H1 (cell line): ENCODE data around the gene EPHA6. TPM values are rescaled to one million over a fixed set of nuclear protein-coding genes. Genes with fewer than 3 reads are reported as not detected.

ENCODE experiments used
- CTCF ChIA-PET: fragments of 300-600 bp; sonication (Branson Sonifier 250); formaldehyde crosslinking; loops from one replicate; lab custom pipeline; 2021; ENCODE audit not compliant: partially characterized antibody; lab: Charles Lee
- POLR2A ChIA-PET: fragments of 300-600 bp; sonication (Branson Sonifier 250); formaldehyde crosslinking; loops from one replicate; lab custom pipeline; 2021; ENCODE audit warnings: inconsistent platforms; ENCODE audit not compliant: partially characterized antibody; lab: Charles Lee
- DNase-seq, 2 experiments: peaks; one replicate each; pipeline versions ENCODE4 v3.0.0 to v3.0.0-alpha.2; 2010 to 2022; ENCODE audit warnings: low spot score in 2 of 2, low read depth in 1 of 2, mixed read lengths in 1 of 2
- FAIRE-seq: peaks from 2 replicates; lab custom pipeline; 2011; peaks lifted over from hg19 to GRCh38; lab: Jason Lieb, UNC
- H2AFZ ChIP-seq: 2 replicates; pipeline ENCODE4 v1.8.1; 2012; ENCODE audit warnings: low read length, inconsistent platforms
- H2AK5ac ChIP-seq: 2 replicates; pipeline ENCODE4 v1.6.1; 2013; ENCODE audit warnings: low read depth, low read length
- H2BK120ac ChIP-seq: replicated peaks from 2 replicates; pipeline ENCODE3; 2013; ENCODE audit warnings: low read depth, low read length, inconsistent platforms
- H2BK12ac ChIP-seq: 2 replicates; pipeline ENCODE4 v1.6.1; 2013; ENCODE audit warnings: low read depth, low read length
- H2BK15ac ChIP-seq: 2 replicates; pipeline ENCODE4 v1.6.1; 2013; ENCODE audit warnings: low read length
- H2BK20ac ChIP-seq: 2 replicates; pipeline ENCODE4 v1.6.1; 2013; ENCODE audit warnings: low read length
- H2BK5ac ChIP-seq: 2 replicates; pipeline ENCODE4 v1.6.1; 2013; ENCODE audit warnings: low read depth, low read length
- H3K14ac ChIP-seq: 2 replicates; pipeline ENCODE4 v1.6.1; 2013; ENCODE audit warnings: inconsistent platforms; ENCODE audit not compliant: insufficient read length
- H3K18ac ChIP-seq: 2 replicates; pipeline ENCODE4 v1.6.1; 2013; ENCODE audit warnings: low read length; ENCODE audit errors: extremely low read depth
- H3K23ac ChIP-seq: 2 replicates; pipeline ENCODE4 v1.6.1; 2013; ENCODE audit warnings: inconsistent platforms; ENCODE audit not compliant: insufficient read length
- H3K23me2 ChIP-seq: 2 replicates; pipeline ENCODE4 v1.6.1; 2013; ENCODE audit warnings: low read depth, low read length
- H3K27ac ChIP-seq: 2 replicates; pipeline ENCODE4 v1.6.1; 2011; ENCODE audit warnings: low read depth, low read length, inconsistent platforms
- H3K27me3 ChIP-seq, 4 experiments: replicated peaks in 1 of 4; 1 replicate in 1 of 4; 2 replicates in 3 of 4; pipeline versions ENCODE4 v1.6.1 to v1.8.1; 2011 to 2013; ENCODE audit warnings: low read length in 3 of 4, mild to moderate bottlenecking in 3 of 4, inconsistent platforms in 2 of 4, mixed read lengths in 2 of 4, moderate library complexity in 1 of 4; ENCODE audit not compliant: control insufficient read depth in 3 of 4, insufficient read depth in 3 of 4; ENCODE audit errors: extremely low read depth in 1 of 4
- H3K36me3 ChIP-seq, 4 experiments: 2 replicates each; pipeline versions ENCODE4 v1.6.1 to v1.8.1; 2011 to 2013; ENCODE audit warnings: mild to moderate bottlenecking in 4 of 4, low read length in 3 of 4, moderate library complexity in 2 of 4, control low read depth in 1 of 4, inconsistent platforms in 1 of 4; ENCODE audit not compliant: insufficient read depth in 4 of 4, control insufficient read depth in 2 of 4
- H3K4ac ChIP-seq: replicated peaks from 2 replicates; pipeline ENCODE3; 2013; ENCODE audit warnings: low read length, low read depth, mixed read lengths, inconsistent platforms; ENCODE audit not compliant: insufficient read length
- H3K4me1 ChIP-seq, 4 experiments: replicated peaks in 1 of 4; 1 replicate in 1 of 4; 2 replicates in 3 of 4; pipeline versions ENCODE4 v1.6.1 to v1.8.1; 2011 to 2013; ENCODE audit warnings: low read length in 3 of 4, inconsistent platforms in 2 of 4, mixed read lengths in 1 of 4; ENCODE audit not compliant: insufficient read depth in 4 of 4, control insufficient read depth in 3 of 4
- H3K4me2 ChIP-seq, 2 experiments: 2 replicates each; pipeline versions ENCODE4 v1.6.1 to v1.8.1; 2011 to 2013; ENCODE audit warnings: low read depth in 2 of 2, low read length in 2 of 2, control low read depth in 1 of 2, inconsistent platforms in 1 of 2, mild to moderate bottlenecking in 1 of 2; ENCODE audit not compliant: insufficient read depth in 1 of 2
- H3K4me3 ChIP-seq, 4 experiments: fragments of 200-600, 300-600 bp in 1 of 4; sonication (generic), shearing (Covaris generic), sonication (Bioruptor Twin) in 1 of 4; 2 replicates each; pipeline versions ENCODE4 v1.5.1 to v1.8.1; 2011 to 2016; ENCODE audit warnings: low read length in 4 of 4, low read depth in 3 of 4, control low read depth in 2 of 4, inconsistent platforms in 2 of 4, mild to moderate bottlenecking in 2 of 4, mixed read lengths in 1 of 4, moderate library complexity in 1 of 4; ENCODE audit not compliant: insufficient read depth in 2 of 4; ENCODE audit errors: extremely low read depth in 1 of 4
- H3K56ac ChIP-seq: replicated peaks from 2 replicates; pipeline ENCODE3; 2013; ENCODE audit warnings: low read depth, mild to moderate bottlenecking, mixed read lengths, low read length, inconsistent platforms; ENCODE audit not compliant: insufficient read length
- H3K79me1 ChIP-seq: 2 replicates; pipeline ENCODE4 v1.6.1; 2013; ENCODE audit warnings: low read depth, low read length, control low read depth
- H3K79me2 ChIP-seq, 2 experiments: 2 replicates each; pipeline versions ENCODE4 v1.6.1 to v1.8.1; 2012 to 2013; ENCODE audit warnings: low read length in 2 of 2, mild to moderate bottlenecking in 2 of 2, inconsistent platforms in 1 of 2; ENCODE audit not compliant: insufficient read depth in 2 of 2, control insufficient read depth in 1 of 2
- H3K9ac ChIP-seq, 4 experiments: replicated peaks in 1 of 4; 1 replicate in 1 of 4; 2 replicates in 3 of 4; pipeline versions ENCODE4 v1.6.1 to v1.8.1; 2011 to 2013; ENCODE audit warnings: low read depth in 3 of 4, low read length in 3 of 4, control low read depth in 2 of 4, mild to moderate bottlenecking in 2 of 4, moderate library complexity in 2 of 4, inconsistent platforms in 1 of 4; ENCODE audit errors: extremely low read depth in 1 of 4
- H3K9me3 ChIP-seq, 2 experiments: 2 replicates each; pipeline versions ENCODE4 v1.6.1 to v1.8.1; 2012 to 2013; ENCODE audit warnings: mild to moderate bottlenecking in 2 of 2, moderate library complexity in 2 of 2, control low read depth in 1 of 2, inconsistent platforms in 1 of 2, low read depth in 1 of 2, low read length in 1 of 2, mixed read lengths in 1 of 2; ENCODE audit not compliant: insufficient read depth in 2 of 2
- H4K20me1 ChIP-seq, 2 experiments: replicated peaks in 1 of 2; 2 replicates each; pipeline versions ENCODE3 to v1.8.1; 2011 to 2013; ENCODE audit warnings: inconsistent platforms in 2 of 2, low read length in 2 of 2, mild to moderate bottlenecking in 1 of 2; ENCODE audit not compliant: insufficient read depth in 2 of 2, control insufficient read depth in 1 of 2
- H4K5ac ChIP-seq: 2 replicates; pipeline ENCODE4 v1.6.1; 2013; ENCODE audit warnings: low read length, low read depth, mixed read lengths, inconsistent platforms; ENCODE audit not compliant: insufficient read length
- H4K8ac ChIP-seq: 2 replicates; pipeline ENCODE4 v1.8.0; 2013; ENCODE audit warnings: mild to moderate bottlenecking, moderate library complexity, low read length, inconsistent platforms; ENCODE audit not compliant: insufficient read depth; ENCODE audit errors: extremely low read depth
- H4K91ac ChIP-seq: replicated peaks from 2 replicates; pipeline ENCODE3; 2013; ENCODE audit warnings: low read length, mixed read lengths, inconsistent platforms; ENCODE audit not compliant: insufficient read length
- RAD21 ChIP-seq, 2 experiments: IDR thresholded peaks in 1 of 2; conservative IDR thresholded peaks in 1 of 2; 2 replicates each; pipeline ENCODE4 v1.6.1; 2011; ENCODE audit warnings: low read depth in 2 of 2, low read length in 2 of 2, improper control_type of control experiment in 1 of 2, inconsistent platforms in 1 of 2, mild to moderate bottlenecking in 1 of 2, moderate library complexity in 1 of 2
- SRF ChIP-seq: IDR thresholded peaks from 2 replicates; pipeline ENCODE4 v1.6.1; 2011; ENCODE audit warnings: mild to moderate bottlenecking, low read depth, low read length, moderate library complexity
- WGBS, 2 experiments: shearing (Covaris generic) in 1 of 2; methylation state at CpG; one replicate each; pipeline versions ENCODE4 v1.1.6 to v1.1.7; 2013 to 2015; ENCODE audit warnings: low lambda C conversion rate in 2 of 2, mixed read lengths in 2 of 2, inconsistent platforms in 1 of 2, low coverage in 1 of 2, missing lambda C conversion rate in 1 of 2; ENCODE audit not compliant: insufficient replicate concordance in 2 of 2, insufficient coverage in 1 of 2, insufficient read length in 1 of 2; ENCODE audit errors: extremely low coverage in 1 of 2, missing lambda C conversion rate in 1 of 2; 5-methylcytosine and 5-hydroxymethylcytosine counted together
- polyA plus RNA-seq, 7 experiments: library from polyadenylated mRNA; depleted of rRNA in 3 of 7; stranded (reverse) in 5 of 7; unstranded in 2 of 7; fragments of >200 nt in 5 of 7; fragments of 200-250 nt in 2 of 7; gene quantifications; 1 replicate in 5 of 7; 2 replicates in 1 of 7; 4 replicates in 1 of 7; pipeline versions ENCODE4 v1.2.1 to v1.2.3, GENCODE V29; 2011 to 2013; ENCODE audit warnings: missing spikeins in 2 of 7, mixed read lengths in 2 of 7
- total RNA-seq: library from RNA; stranded (reverse); fragmentation: NEBNext Ultra II Directional; extraction: Animal tissue kit (Norgen Biotek cat#: 25700); gene quantifications from 2 replicates; pipeline ENCODE4 v1.2.1, GENCODE V29; 2021
- TF ChIP-seq, protein P1 (sequence below), 3 experiments: IDR thresholded peaks; 1 replicate in 2 of 3; 2 replicates in 1 of 3; pipeline versions ENCODE4 v1.5.1 to v1.6.1; 2011; ENCODE audit warnings: low read length in 3 of 3, mild to moderate bottlenecking in 3 of 3, inconsistent platforms in 2 of 3, low read depth in 1 of 3, moderate library complexity in 1 of 3; ENCODE audit not compliant: insufficient read depth in 1 of 3; ENCODE audit errors: control extremely low read depth in 1 of 3

EPHA6 gene
- total and polyA plus RNA-seq, 2 of the 8 experiments (the other 6 are each of a cell fraction or from before 2014, with no cell fraction given), result 0.83 to 3.2 TPM

DNA sequence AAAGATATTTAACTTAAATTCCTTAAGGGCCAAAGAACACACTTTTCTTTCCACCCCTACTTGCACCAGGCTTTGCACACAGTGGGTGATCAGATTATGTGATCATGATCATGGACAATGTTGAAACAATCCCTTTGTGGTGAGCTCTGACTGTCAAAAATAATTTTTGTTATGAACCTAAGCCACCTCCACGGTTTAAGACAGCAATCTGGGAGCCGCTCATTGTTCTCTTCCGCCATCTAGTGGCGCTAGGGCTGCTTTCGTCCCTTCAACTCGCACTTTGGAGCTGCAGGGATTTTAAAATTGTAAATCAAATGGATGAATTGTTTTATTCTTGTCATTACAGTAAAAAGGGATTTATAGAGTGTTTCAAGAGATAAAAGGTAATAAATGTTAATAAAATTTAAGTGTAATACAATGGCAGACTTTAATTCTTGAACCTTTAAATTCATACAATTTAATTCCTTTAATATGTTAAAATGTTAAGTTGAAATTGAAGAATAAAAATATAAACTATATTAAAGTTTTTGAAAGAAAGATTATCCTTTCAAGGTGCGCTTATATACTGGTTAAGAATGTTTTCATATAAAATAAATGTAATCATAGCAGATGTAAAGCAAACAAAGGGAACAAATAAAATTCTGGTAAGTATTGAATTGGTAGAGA, 904.9 kb downstream of the EPHA6 start:
- Histone ChIP-seq H3K79me1 (no peaks in the 10 kb centered on the region), H2AFZ (peak overlapping the region; percentile 97; the same call in 1 of the 2 replicates), H2BK5ac (no peak overlapping the region), H2AK5ac (no peak overlapping the region), H2BK20ac (no peak overlapping the region; the same call in 1 of the 2 replicates), H2BK12ac (no peak overlapping the region), H3K9ac (no peak overlapping the region), H3K27ac (no peak overlapping the region), H3K23me2 (no peaks in the 10 kb centered on the region), H3K4ac (no peak overlapping the region), H3K4me3 (no peak overlapping the region), H3K14ac (no peak overlapping the region), H2BK15ac (no peak overlapping the region), H3K4me2 (no peak overlapping the region; a peak in 1 of 4 replicates), H3K9me3 (no peaks in the 10 kb centered on the region), H3K56ac (no peak overlapping the region), H4K91ac (no peak overlapping the region), H3K36me3 (no peaks in the 10 kb centered on the region), H3K18ac (no peak overlapping the region), H3K27me3 (no peaks in the 10 kb centered on the region), H4K8ac (no peak overlapping the region), H3K79me2 (no peaks in the 10 kb centered on the region), H2BK120ac (no peak overlapping the region), H3K23ac (no peak overlapping the region), H3K4me1 (peaks cover 0 to 5% (median under 1%) of the 10 kb centered on the region in 4 experiments; a peak in 3 of 7 replicates), H4K5ac (no peak overlapping the region), H4K20me1 (no peaks in the 10 kb centered on the region)
- TF ChIP-seq RAD21 (IDR thresholded peaks at IDR 0.05 in 1 of 2, conservative IDR thresholded peaks at IDR 0.05 in 1 of 2; ENCODE audit: low read depth in 2 of 2, low read length in 2 of 2) (peak; percentile 90 to 94), SRF (no peak)
- TF ChIP-seq, protein P1, sequence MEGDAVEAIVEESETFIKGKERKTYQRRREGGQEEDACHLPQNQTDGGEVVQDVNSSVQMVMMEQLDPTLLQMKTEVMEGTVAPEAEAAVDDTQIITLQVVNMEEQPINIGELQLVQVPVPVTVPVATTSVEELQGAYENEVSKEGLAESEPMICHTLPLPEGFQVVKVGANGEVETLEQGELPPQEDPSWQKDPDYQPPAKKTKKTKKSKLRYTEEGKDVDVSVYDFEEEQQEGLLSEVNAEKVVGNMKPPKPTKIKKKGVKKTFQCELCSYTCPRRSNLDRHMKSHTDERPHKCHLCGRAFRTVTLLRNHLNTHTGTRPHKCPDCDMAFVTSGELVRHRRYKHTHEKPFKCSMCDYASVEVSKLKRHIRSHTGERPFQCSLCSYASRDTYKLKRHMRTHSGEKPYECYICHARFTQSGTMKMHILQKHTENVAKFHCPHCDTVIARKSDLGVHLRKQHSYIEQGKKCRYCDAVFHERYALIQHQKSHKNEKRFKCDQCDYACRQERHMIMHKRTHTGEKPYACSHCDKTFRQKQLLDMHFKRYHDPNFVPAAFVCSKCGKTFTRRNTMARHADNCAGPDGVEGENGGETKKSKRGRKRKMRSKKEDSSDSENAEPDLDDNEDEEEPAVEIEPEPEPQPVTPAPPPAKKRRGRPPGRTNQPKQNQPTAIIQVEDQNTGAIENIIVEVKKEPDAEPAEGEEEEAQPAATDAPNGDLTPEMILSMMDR (IDR thresholded peaks at IDR 0.05; ENCODE audit: control extremely low read depth in 1 of 3, insufficient read depth in 1 of 3, low read depth in 1 of 3, low read length in 3 of 3), result peak; percentile 74 to 82 (median 75)
- WGBS, 2 experiments, result 2% methylated on average over 7 of the region's 7 CpGs; no CpG with 5 or more reads in 1 of the 2 experiments
- DNase-seq (peak; percentile 23 to 78), FAIRE-seq (peak; percentile 81)
- POLR2A ChIA-PET, result interaction anchor here (0.6 kb wide), 1 partner anchor 630 kb away, joined by 3 read pairs; no protein-coding TSS in a partner anchor
- CTCF ChIA-PET, result interaction anchor here (0.7 to 1.7 kb wide), 12 partner anchors 11 to 857 kb away, joined by 3 to 8 read pairs (median 3); no protein-coding TSS in a partner anchor
